Brain microvascular endothelial cell (primary cell): ENCODE results near the gene SRSF1.

Experiments
- DNase-seq: peaks from one replicate; pipeline ENCODE4 v3.0.0-alpha.2; 2020
- H3K27ac ChIP-seq: fragments of 250-450 bp; sonication (Bioruptor Pico); 2 replicates; pipeline ENCODE4 v1.5.1; 2020; ENCODE audit warnings: mild to moderate bottlenecking, moderate library complexity
- H3K27me3 ChIP-seq: fragments of 250-450 bp; sonication (Bioruptor Pico); replicated peaks from 2 replicates; pipeline ENCODE4 v1.5.1; 2020; ENCODE audit warnings: mild to moderate bottlenecking
- H3K36me3 ChIP-seq: fragments of 250-450 bp; sonication (Bioruptor Pico); replicated peaks from 2 replicates; pipeline ENCODE4 v1.5.1; 2020; ENCODE audit warnings: mild to moderate bottlenecking
- H3K4me3 ChIP-seq: 2 replicates; pipeline ENCODE4 v1.5.1; 2011; ENCODE audit warnings: low read depth, mild to moderate bottlenecking, control low read depth, low read length, moderate library complexity
- CTCF ChIP-seq: IDR thresholded peaks from 2 replicates; pipeline ENCODE4 v1.5.1; 2011; ENCODE audit warnings: low read depth, mild to moderate bottlenecking, moderate library complexity, low read length, control low read depth, inconsistent platforms; ENCODE audit errors: missing control alignments
- in situ Hi-C: cut with HindIII; loops from 2 replicates; pipeline ENCODE4 v1.10.0; 2017; ENCODE audit warnings: low sequenced_read_pairs, low pct_ligation_motif_present

SRSF1 gene

GRCh38 chr17:57956291-57957119, 50.5 kb downstream of the SRSF1 start:
- TF ChIP-seq CTCF, result no peak
- in situ Hi-C loops, result no loop called here
- Histone ChIP-seq H3K27me3 (no peaks in the 10 kb centered on the region), H3K27ac (no peak overlapping the region), H3K36me3 (no peaks in the 10 kb centered on the region), H3K4me3 (no peak overlapping the region)
- no peak for DNase-seq

GRCh38 chr17:57955183-57955931, 51.7 kb downstream of the SRSF1 start, which contains the start of gene CUEDC1:
CUEDC1 (minus strand) TSS chr17:57955412; CDS start chr17:57885564, 69,848 bp downstream.
- TF ChIP-seq CTCF, result peak; percentile 42
- DNase-seq, result peak; percentile 41
- H3K27ac ChIP-seq, result peak within 1 kb of the TSS; percentile 65
- H3K4me3 ChIP-seq, result peak within 1 kb of the TSS; percentile 61
- H3K36me3 ChIP-seq, result no peaks in the 10 kb centered on the region
- in situ Hi-C loops, result no loop called here
- H3K27me3 ChIP-seq, result no peaks in the 10 kb centered on the region

GRCh38 chr17:57954397-57955182, 52.5 kb downstream of the SRSF1 start:
- peak overlapping the region; percentile 65 for H3K27ac ChIP-seq

GRCh38 chr17:57953705-57954396, 53.2 kb downstream of the SRSF1 start:
- DNase-seq, result no peak
- Histone ChIP-seq H3K4me3 (peak overlapping the region; percentile 61), H3K27me3 (no peaks in the 10 kb centered on the region), H3K27ac (peak overlapping the region; percentile 65), H3K36me3 (no peaks in the 10 kb centered on the region)
- in situ Hi-C loops, result no loop called here
- TF ChIP-seq CTCF, result no peak

More at GRCh38 chr17:57954397-57955182, 52.5 kb downstream of the SRSF1 start:
- peak overlapping the region; percentile 61 for H3K4me3 ChIP-seq
- no peaks in the 10 kb centered on the region for H3K27me3 ChIP-seq
- no peak for TF ChIP-seq CTCF
- no peak for DNase-seq
- in situ Hi-C loops, result no loop called here
- no peaks in the 10 kb centered on the region for H3K36me3 ChIP-seq
